ENCODE data around the gene ARMH3. TPM values are rescaled to one million over a fixed set of nuclear protein-coding genes. Genes with fewer than 3 reads are reported as not detected.

ARMH3 gene
- total RNA-seq, 3 donors from 2014 or later, result 18.4 to 27.4 (median 22.4) TPM

DNA sequence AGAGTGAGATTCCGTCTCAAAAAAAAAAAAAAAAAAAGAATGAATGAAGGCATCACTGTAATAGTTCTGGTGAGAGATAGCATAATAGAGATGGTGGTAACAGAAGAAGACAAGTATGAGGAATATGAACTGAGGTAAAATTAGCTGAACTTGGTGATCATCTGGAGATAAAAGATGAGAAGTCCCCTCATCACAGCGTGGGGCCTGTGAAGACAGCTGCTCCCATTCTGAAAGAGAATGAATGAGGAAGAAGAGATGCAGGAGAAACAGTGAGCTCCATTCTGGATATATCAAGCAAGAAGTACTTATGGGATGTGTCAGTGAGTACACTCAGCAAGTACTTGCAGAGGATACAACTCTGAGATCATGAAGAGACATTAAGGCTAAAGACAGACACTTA lies 28.7 kb downstream of the ARMH3 start:
- Histone ChIP-seq H3K36me3 (no peaks in the 10 kb centered on the region), H3K9me3 (no peaks in the 10 kb centered on the region), H3K27me3 (no peaks in the 10 kb centered on the region), H3K27ac (no peak overlapping the region), H3K4me1 (no peaks in the 10 kb centered on the region), H3K4me3 (no peak overlapping the region)
- DNase-seq (ENCODE audit: low spot score in 2 of 2), result no peak
- TF ChIP-seq POLR2AphosphoS5 (IDR thresholded peaks at IDR 0.05), result no peak
- no peak for TF ChIP-seq POLR2A (IDR thresholded peaks at IDR 0.05)
- TF ChIP-seq CTCF (IDR thresholded peaks at IDR 0.05), result no peak
- intact Hi-C loops (cut with DNase I; ENCODE audit: low total_unique reads), result no loop called here

GRCh38 chr10:102024799-102025198 lies 31.2 kb downstream of the ARMH3 start:
- intact Hi-C loops (cut with DNase I; ENCODE audit: low total_unique reads), result no loop called here
- H3K27ac ChIP-seq, result no peak overlapping the region
- H3K4me1 ChIP-seq, result no peaks in the 10 kb centered on the region
- H3K4me3 ChIP-seq, result no peak overlapping the region
- no peaks in the 10 kb centered on the region for H3K36me3 ChIP-seq
- H3K27me3 ChIP-seq, result no peaks in the 10 kb centered on the region
- H3K9me3 ChIP-seq, result no peaks in the 10 kb centered on the region
- no peak for TF ChIP-seq POLR2A (IDR thresholded peaks at IDR 0.05)
- no peak for TF ChIP-seq CTCF (IDR thresholded peaks at IDR 0.05)
- TF ChIP-seq POLR2AphosphoS5 (IDR thresholded peaks at IDR 0.05), result no peak
- DNase-seq (ENCODE audit: low spot score in 2 of 2), result no peak

DNA sequence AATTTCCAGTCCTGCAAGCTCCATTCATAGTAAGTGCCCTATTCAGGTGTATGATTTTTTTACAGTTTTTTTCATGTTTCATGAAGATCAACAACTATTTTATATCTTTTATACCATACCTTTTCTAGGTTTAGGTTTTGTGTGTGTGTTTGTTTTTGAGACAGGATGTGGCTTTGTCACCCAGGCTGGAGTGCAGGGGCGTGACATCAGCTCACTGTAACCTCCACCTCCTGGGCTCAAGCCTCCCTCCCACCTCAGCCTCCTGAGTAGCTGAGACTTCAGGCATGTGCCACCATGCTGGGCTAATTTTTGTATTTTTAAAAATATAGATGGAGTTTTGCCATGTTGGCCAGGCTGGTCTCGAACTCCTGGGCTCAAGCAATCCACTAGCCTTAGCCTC lies 35.0 kb downstream of the ARMH3 start:
- intact Hi-C loops (cut with DNase I; ENCODE audit: low total_unique reads), result no loop called here
- no peak overlapping the region for H3K4me3 ChIP-seq
- no peak for DNase-seq (ENCODE audit: low spot score in 2 of 2)
- no peaks in the 10 kb centered on the region for H3K9me3 ChIP-seq
- TF ChIP-seq POLR2A (IDR thresholded peaks at IDR 0.05) (no peak), POLR2AphosphoS5 (IDR thresholded peaks at IDR 0.05) (no peak), CTCF (IDR thresholded peaks at IDR 0.05) (no peak)
- no peaks in the 10 kb centered on the region for H3K27me3 ChIP-seq
- no peak overlapping the region for H3K27ac ChIP-seq
- H3K4me1 ChIP-seq, result no peaks in the 10 kb centered on the region
- no peaks in the 10 kb centered on the region for H3K36me3 ChIP-seq

- no peak for TF ChIP-seq CTCF (IDR thresholded peaks at IDR 0.05)
- no peak for TF ChIP-seq POLR2AphosphoS5 (IDR thresholded peaks at IDR 0.05)
- TF ChIP-seq POLR2A (IDR thresholded peaks at IDR 0.05), result no peak
- Histone ChIP-seq H3K27ac (no peak overlapping the region), H3K36me3 (no peaks in the 10 kb centered on the region), H3K4me1 (no peaks in the 10 kb centered on the region), H3K9me3 (no peaks in the 10 kb centered on the region), H3K27me3 (no peaks in the 10 kb centered on the region), H3K4me3 (no peak overlapping the region)
- intact Hi-C loops (cut with DNase I; ENCODE audit: low total_unique reads), result no loop called here
- DNase-seq (ENCODE audit: low spot score in 2 of 2), result no peak
Observed at GRCh38 chr10:102017295-102017694, 38.7 kb downstream of the ARMH3 start.

DNA sequence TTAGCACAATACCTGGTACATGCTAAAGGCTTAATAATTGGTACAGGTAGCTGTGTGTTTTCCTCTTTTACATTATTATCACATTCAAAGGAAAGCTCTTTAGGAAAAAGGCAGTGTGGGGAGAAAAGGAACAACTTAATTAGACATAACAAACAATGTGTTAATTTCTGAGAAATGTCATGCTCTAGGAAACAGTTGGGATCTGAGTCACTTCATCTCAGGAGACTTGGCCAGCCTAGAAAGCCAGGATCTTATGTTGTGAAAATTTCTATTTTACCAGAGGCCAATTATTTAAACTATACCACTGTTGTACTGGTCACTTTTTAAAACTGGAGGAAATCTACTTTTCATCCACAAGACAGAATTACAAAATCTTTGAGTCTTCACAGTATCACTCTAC lies 39.6 kb downstream of the ARMH3 start:
- Histone ChIP-seq H3K9me3 (no peaks in the 10 kb centered on the region), H3K27ac (no peak overlapping the region), H3K4me3 (no peak overlapping the region), H3K27me3 (no peaks in the 10 kb centered on the region), H3K4me1 (no peaks in the 10 kb centered on the region), H3K36me3 (no peaks in the 10 kb centered on the region)
- intact Hi-C loops (cut with DNase I; ENCODE audit: low total_unique reads), result no loop called here
- no peak for TF ChIP-seq POLR2AphosphoS5 (IDR thresholded peaks at IDR 0.05)
- TF ChIP-seq POLR2A (IDR thresholded peaks at IDR 0.05), result no peak
- TF ChIP-seq CTCF (IDR thresholded peaks at IDR 0.05), result no peak
- DNase-seq (ENCODE audit: low spot score in 2 of 2), result no peak

All from breast epithelium (tissue), 4 donors.